Upper lobe of left lung (tissue), 4 donors: ENCODE data around the gene GPD1L.

Experiments
- EP300 ChIP-seq, 4 donors: sonication (generic); formaldehyde crosslinking; IDR thresholded peaks; one replicate each; pipeline ENCODE4 v1.5.1; 2017; ENCODE audit warnings: antibody characterized with exemption in 4 of 4, control low read depth in 2 of 4
- POLR2A ChIP-seq, 4 donors: fragments of 450-650 bp; IDR thresholded peaks; one replicate each; pipeline ENCODE4 v1.5.1; 2016 to 2017; ENCODE audit warnings: antibody characterized with exemption in 4 of 4, mild to moderate bottlenecking in 2 of 4
- POLR2AphosphoS5 ChIP-seq, 2 donors: sonication (generic); formaldehyde crosslinking; IDR thresholded peaks; one replicate each; pipeline ENCODE4 v1.5.1; 2017; ENCODE audit warnings: antibody characterized with exemption in 2 of 2
- TF ChIP-seq, protein P1 (sequence below), 6 experiments: fragments of 450-650 bp in 4 of 6; fragments of 200-600 bp in 2 of 6; sonication (generic) in 2 of 6; IDR thresholded peaks; one replicate each; pipeline ENCODE4 v1.5.1; 2016 to 2019; ENCODE audit warnings: antibody characterized with exemption in 6 of 6

DNA sequence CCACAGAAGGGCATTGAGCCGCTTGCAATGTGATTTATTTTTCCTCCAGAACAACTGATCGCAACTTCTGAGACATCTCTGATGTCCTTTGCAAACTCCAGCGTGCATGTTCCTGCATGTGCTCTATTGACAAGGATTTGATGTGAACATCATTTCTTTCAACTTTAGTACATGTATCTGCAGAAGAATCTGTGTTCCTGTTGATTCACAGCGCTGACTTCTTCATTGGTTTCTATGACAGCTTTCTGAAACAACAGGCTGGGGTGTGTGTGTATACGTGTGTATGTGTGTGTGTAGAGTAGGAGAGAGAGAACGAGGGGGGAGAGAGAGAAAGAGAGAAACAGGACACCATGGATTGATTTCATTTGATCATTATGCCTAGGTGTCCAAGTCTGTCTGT, 75.4 kb downstream of the GPD1L start:
- TF ChIP-seq POLR2A (IDR thresholded peaks at IDR 0.05) (no peak), POLR2AphosphoS5 (IDR thresholded peaks at IDR 0.05) (no peak), EP300 (IDR thresholded peaks at IDR 0.05) (no peak)
- TF ChIP-seq, protein P1, sequence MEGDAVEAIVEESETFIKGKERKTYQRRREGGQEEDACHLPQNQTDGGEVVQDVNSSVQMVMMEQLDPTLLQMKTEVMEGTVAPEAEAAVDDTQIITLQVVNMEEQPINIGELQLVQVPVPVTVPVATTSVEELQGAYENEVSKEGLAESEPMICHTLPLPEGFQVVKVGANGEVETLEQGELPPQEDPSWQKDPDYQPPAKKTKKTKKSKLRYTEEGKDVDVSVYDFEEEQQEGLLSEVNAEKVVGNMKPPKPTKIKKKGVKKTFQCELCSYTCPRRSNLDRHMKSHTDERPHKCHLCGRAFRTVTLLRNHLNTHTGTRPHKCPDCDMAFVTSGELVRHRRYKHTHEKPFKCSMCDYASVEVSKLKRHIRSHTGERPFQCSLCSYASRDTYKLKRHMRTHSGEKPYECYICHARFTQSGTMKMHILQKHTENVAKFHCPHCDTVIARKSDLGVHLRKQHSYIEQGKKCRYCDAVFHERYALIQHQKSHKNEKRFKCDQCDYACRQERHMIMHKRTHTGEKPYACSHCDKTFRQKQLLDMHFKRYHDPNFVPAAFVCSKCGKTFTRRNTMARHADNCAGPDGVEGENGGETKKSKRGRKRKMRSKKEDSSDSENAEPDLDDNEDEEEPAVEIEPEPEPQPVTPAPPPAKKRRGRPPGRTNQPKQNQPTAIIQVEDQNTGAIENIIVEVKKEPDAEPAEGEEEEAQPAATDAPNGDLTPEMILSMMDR (IDR thresholded peaks at IDR 0.05) = no peak
